ENCODE data around the gene COG5.
A peak's percentile ranks its signal among the peaks of the same experiment; 100 is the strongest.

The COG5 gene

DNA sequence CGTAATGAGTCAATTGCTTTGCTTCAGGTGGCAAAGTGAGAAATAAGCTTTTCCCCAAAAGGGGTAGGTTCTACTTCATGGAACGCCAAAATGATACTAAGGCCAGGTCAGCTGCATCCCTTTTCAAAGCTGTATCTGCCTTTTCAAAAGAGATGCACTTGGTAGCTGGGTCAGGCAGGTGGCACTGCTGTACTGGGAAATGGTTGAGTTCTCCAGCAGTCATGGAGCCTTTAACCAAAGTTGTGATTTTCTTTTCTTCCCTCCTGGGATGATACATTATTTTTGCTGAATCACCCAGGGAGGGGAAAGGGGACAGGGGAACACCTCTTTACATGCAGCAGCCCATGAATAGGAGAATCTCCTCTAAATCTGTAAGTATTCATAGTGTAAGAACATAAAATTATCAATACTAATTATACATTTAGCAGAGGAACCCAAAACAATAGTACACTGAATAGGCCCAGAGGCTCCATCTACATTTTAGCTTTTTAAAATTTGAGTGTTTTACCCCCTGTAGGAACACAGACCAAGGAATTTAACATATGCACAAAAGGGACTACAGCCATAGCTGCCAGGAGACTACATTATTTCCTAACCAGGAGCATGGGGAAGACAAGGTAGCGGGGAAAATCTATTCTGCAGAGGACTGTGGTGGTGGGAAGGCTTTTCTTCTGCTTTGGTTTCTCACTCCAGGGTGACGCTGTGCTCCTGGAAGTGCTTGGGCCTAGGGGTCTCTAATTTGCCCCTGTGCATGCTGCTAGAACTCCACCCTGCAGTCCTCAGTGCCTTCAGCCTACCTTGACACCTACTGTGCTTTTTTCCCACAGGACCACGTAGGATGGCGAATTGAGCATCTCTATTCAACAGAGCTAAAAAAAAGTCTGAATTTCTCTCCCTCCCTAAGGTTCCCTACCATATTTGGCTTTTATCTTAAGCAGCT is 100.3 kb downstream of the COG5 start:
- DNase-seq (ENCODE audit: low read depth in 2 of 2): no peak

DNA sequence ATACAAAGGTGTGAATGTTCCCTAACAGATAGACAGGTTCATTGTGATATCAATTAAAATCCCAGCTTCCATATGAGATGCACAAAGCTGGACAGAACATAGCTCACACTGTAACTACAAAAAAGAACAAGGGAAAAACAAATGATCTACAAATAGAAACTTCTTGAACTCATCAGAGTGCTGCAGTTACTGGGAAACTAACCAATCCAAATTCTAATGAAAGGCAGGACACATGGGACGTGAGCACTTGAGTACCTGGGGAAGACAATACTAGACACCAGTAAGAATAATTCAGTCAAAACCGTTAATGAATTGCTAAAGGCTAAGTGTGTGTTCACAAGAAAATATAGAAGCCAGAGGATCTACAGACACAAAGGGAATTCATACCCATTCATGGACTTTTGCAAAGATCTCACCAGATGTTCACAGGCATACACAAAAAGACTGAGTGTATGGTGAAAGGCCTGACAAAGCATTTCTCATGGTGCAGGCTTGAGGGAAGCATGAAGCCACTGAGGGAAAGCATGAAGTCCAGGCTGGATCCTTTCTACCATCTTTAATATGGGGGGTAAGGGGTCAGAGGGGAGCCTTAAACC is 101.7 kb downstream of the COG5 start:
- DNase-seq (ENCODE audit: low read depth in 2 of 2): no peak

DNA sequence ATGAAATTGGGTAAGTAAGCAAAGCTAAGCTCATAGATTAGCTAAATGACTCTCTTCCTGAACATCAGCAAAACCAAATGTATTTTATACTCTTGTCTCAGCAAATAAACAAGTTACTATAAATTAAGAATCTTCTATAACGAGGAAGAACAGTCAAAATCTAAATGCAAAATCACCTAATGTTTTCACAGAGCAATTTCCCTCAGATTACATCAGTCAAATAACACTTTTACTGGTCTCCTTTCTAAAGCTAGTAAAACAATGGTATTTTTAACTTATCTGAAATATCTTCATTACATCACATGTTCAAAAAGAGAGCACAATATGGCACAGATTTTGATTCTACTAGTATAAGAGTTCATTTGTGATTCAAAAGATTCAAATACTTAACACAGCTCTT is 110.3 kb downstream of the COG5 start:
- no peak for DNase-seq (ENCODE audit: low read depth in 2 of 2)

DNA sequence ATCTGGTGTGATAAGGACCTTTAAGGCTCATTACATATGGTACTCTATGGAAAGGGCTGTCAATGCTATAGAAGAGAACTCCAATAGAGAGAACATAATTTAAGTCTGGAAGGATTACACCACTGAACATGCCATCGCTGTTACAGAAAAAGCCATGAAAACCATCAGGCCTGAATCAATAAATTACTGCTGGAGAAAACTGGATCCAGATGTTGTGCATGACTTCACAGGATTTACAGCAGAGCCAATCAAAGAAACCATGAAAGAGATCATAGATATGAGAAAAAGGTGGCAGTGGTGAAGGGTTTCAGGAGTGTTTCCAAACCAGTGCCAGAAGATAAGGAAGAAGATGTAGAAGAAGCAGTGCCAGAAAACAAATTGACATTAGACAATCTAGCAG is 112.8 kb downstream of the COG5 start:
- DNase-seq (ENCODE audit: low read depth in 2 of 2): no peak

DNA sequence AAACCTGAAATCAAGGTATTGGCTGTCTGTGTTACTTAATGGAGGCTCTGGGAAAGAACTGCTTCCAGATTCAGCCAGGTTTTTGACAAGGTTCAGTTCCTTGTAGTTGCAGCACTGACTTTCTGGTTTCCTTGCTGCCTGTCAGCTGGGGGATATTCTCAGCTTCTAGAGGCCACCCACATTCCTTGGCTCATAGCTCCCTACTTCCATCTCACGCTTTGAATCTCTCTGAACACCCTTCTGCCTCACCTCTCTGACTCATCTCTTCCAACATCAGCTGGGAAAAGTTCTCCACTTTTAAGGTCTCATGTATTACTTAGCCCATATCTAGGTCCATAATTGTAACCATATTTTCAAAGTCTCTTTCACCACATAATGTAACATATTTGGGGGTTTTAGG is 116.7 kb downstream of the COG5 start:
- DNase-seq (ENCODE audit: low read depth in 2 of 2): no peak

DNA sequence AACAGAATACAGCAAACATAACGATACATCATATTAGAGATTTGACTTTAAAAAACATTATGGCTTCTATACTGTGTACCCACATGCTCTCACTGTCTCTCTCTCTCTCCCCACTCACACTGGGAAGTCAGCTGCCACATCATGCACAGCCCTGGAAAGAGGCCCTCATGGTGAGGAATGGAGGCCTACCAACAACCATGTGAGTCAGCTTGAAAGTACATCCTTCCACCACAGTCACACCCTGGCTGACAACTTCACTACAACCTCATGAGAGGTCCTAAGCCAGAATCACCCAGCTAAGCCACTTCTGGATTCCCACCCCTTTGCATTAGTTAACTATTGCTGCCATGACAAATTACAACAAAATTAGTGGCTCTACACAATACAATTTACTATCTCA is 117.2 kb downstream of the COG5 start:
- peak in 1 of 2 donors; percentile 7 for DNase-seq (ENCODE audit: low read depth in 2 of 2)

DNA sequence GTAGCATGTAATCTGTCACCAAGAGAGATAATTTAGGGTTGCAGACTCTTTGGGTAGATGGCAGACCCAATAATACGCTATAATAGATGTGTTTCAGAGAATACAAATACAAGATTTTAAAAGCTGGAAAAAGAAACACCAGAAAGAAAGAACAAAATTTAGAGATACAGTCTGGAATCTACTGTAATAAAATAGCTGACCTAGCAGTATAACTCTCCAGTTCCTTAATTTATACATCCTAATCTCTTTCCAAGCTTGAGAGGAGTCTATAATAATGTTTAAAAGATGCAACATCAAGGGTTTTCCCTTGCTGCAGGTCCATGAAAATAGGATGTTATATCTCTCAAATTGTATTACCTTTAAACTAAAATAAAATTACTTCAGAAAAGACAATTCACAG is 121.0 kb downstream of the COG5 start:
- no peak for DNase-seq (ENCODE audit: low read depth in 2 of 2)

DNA sequence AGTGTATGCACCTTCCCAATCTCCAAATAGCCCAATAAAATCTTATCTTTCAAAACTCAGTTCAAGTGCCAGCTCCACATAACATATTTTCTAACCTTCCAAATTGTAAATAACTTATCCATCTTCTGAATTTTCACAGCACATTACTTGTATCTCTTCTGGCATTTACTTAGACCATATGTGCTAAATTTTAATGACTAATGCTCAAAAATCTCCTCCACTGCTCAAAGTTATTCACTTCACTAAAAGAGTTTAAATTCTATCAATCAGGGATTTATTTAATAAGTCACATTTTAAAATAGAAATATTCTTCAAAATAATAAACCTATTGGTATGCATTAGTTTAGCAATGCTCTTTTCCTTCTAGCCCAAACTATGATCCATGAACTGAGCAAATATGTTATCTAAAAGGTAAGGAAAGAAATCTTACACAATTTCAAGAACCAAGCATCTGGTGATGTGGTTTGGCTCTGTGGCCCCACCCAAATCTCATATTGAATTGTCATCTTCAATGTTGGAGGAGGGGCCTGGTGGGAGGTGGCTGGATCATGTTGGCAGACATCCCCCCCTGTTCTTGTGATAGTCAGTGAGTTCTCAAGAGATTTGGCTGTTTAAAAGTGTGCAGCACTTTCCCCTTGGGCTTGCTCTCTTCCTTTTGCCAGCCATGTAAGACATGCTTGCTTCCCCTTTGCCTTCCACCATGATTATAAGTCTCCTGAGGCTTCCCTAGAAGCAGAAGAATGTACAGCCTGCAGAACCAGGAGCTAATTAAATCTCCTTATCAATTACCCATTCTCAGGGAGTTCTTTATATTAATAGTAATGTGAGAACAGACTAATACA is 121.9 kb downstream of the COG5 start:
- DNase-seq (ENCODE audit: low read depth in 2 of 2): no peak

DNA sequence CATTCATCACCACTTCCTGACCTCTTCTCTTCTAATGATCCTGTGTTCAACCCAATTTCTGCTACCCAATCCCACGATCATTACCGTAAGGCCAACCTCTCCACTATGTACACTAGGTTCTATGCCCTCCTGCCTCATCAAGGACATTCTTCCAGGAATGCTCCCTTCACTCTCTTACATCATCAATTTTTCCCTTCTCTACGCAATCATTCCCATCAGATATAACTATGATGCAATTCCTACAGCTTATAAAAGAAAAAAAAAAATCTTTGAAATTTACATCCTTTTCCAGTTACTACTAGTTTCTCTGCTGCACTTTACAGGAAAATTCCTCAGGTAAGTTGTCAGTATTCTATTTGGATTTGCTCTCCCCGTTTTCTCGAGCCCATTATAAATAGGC is 124.7 kb downstream of the COG5 start:
- DNase-seq (ENCODE audit: low read depth in 2 of 2): no peak

DNA sequence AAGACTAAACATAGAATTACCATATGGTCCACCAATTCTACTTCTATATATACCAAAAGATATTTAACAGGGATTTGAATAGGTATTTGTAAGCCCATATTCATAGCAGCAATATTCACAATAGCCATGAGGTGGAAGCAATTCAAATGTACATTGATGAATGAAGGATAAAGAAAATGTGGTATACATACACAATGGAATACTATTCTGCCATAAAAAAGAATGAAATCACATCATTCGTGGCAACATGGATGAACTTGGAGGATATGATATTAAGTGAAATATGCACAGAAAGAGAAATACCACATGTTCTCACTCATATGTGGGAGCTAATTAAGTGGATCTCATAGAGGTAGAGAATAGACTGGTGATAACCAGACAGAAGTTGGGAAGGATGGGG is 128.0 kb downstream of the COG5 start:
- no peak for DNase-seq (ENCODE audit: low read depth in 2 of 2)

DNA sequence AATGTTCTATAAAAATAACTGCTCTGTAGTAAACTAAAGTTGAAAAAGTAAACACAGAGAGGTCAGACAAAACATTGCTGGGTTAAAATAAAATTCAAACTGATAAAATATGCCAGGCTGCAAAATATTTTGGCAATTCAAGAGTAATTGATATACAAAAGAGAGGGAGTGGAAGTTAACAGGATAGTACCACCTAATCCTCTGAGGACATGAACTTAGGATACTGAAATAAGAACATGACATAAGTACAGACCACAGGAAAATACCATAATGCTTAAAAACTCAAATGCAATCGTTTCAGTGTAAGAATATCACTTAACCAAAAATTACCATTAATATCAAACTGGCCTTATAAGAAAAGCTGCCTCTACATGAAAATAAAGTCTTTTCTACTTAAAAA is 131.5 kb downstream of the COG5 start:
- DNase-seq (ENCODE audit: low read depth in 2 of 2): no peak

DNA sequence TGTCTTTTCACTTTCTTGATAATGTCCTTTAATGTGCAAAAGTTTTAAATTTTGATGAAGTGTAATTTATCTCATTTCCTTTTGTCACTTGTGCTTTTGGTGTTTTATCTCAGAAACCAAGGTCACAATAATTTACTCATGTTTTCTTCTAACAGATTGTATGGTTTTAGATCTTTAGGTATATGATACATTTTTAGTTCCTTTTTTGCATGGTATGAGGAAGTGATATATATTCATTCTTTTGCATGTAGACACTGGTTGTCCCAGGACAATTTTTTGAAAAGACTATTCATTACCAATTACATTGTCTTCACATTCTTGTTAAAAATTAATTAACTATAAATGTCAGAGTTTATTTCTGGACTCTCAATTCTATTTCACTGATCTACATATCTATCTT is 133.7 kb downstream of the COG5 start:
- no peak for DNase-seq (ENCODE audit: low read depth in 2 of 2)

DNA sequence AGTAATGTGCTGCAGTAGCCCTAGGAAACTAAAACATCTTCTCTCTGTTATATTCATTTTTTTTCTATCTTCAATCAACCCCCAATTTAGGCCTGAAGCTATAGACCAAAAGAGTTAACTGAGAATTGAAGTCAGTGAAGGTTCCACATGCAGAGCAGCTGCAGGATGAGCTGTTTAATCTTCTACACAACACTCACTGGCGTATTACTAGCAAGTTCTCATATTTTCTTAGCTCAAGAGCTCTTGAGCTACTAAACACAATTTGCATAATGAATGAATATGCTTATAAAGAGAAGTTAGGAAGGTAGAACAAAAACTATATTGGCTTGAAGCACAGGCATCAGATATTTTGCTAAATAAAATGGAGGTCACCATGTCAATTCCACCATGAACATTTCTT is 135.1 kb downstream of the COG5 start:
- DNase-seq (ENCODE audit: low read depth in 2 of 2): no peak

DNA sequence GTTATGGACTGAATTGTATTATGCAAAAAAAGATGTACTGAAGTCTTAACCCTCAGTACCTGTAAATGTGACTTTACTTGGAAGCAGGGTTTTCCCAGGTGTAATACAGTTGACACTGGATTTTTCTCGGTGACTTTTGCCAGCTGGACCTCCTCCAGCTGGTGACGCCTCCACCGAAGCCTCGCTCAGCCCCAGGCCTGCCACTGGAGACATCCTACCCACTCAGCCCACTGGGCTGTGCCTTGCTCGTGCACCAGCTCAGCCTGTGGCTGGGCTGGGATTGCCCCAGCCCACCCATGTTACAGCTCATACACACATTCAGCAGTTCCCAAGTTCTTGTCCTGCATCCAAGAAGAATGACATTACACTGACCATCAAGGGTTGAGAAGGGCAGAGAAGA is 136.3 kb downstream of the COG5 start:
- DNase-seq (ENCODE audit: low read depth in 2 of 2): no peak

DNA sequence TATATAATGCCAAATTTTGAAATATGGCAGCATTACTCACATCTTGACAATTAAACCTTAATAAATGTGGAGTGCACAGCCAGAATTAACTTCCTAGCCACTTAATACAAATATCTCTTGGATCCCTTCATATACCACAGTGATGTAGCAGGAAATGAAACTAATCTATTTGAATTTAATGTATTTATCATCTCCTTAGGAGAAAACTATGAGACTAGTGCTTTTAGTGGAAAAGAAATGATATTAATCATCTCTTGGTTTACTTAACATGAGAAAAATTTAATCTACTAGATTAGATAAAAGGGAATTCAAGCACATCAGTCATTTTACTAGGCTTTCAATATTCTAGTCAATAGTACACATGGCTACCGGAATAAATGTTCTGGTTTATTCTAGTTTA is 149.5 kb downstream of the COG5 start:
- no peak for DNase-seq (ENCODE audit: low read depth in 2 of 2)

DNA sequence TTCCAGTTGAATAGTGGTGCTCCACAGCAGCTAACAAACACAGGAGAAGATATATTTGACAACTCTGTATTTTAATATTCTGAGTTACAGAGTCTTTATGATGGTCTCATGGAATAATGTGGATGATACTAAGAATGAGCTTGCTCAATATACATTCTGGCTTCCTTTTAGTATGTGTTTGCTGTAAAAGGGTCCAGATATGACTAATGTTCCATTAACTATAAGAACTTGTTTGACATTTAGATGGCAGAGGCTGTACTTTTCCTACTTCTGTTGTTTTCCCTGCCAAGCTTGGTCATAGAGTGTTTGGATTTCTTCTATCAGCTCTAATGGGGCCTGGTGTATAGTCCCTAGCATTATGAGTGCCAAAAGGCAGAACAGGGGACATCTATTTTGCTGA is 155.4 kb downstream of the COG5 start:
- no peak for DNase-seq (ENCODE audit: low read depth in 2 of 2)

DNA sequence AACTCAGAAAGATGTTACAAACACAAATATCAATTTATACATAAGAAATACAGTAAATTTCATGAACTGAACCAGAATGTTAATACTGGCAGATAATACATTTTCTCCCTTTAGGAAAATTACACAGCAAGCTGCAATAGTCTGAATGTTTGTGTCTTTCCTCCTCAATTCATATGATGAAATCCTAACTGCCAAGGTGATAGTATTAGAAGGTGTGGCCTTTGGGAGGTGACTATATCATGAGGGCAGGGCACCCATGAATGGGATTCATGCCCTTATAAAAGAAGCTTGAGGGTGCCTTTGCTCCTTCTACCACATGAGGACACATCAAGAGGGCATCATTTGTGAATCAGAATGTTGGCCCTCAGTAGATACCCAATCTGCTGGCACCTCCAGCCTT is 158.2 kb downstream of the COG5 start:
- DNase-seq (ENCODE audit: low read depth in 2 of 2): no peak

DNA sequence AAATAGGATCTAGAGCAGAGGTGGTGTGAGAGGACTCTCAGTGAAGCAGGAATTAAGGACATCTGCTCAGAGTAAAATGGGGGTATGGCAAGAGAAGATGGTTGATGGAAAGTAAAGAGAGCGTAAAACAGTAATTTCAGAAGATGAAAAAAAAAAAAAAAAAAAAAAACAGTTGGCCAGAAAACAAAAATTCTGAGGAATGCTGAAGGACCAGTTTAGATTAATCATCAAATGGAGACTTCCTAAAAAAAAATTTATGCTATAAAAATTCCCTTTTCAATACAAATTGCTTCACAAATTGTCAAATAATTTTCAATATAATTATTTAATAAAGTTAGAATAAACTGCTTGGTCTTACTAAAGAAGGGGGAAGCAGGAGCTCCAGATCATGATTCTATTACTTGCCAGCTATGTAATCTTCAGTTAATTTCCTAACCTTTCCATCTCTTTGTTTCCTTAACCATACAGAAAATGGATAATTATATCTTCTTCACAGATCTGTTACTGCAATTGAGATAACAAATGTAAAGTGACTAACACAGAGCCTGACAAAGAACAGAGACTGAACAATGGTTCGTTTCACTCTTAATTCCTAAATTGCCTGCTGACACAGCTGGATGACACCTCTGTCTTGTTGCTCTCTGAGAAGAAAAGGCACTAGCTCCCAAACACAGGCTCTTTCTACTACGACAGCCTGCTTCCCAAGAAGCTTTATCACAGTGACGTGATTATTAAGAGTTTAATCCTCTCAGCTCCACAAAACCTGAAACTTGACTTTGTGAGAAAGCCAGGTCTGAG is 158.8 kb downstream of the COG5 start:
- DNase-seq (ENCODE audit: low read depth in 2 of 2): no peak

DNA sequence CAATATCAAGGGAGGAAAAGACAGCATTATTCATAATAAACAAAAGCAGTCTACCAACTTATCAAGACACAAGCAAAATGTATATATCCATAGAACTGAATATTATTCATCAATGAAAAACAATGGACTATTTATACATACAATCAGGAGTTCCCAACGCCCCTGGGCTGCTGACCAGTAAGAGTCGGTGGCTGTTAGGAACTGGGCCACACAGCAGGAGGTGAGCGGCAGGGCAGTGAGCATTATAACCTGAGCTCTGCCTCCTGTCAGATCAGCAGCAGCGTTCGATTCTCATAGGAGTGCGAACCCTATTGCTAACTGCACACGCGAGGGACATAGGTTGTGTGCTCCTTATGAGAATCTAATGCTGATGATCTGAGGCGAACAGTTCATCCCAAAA is 165.6 kb downstream of the COG5 start:
- no peak for DNase-seq (ENCODE audit: low read depth in 2 of 2)

DNA sequence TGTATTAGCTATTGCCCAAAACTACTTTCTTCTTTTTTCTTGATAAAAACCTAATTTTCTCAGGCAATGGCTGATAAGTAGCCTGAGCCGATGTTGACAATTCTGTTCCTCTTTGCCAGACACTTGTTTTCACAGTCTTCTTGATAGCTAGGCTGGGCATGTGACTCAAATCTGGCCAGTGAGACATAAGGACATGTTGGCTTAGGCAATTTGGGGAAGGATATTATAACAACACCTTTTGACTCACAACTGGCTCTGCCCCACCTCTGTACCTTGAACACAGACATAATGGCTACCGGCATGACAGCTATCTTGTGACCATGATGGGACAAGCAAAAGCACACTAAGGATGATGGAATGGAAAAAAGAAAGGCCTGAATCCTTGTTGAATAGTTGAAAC is 166.7 kb downstream of the COG5 start:
- DNase-seq (ENCODE audit: low read depth in 2 of 2): no peak

DNA sequence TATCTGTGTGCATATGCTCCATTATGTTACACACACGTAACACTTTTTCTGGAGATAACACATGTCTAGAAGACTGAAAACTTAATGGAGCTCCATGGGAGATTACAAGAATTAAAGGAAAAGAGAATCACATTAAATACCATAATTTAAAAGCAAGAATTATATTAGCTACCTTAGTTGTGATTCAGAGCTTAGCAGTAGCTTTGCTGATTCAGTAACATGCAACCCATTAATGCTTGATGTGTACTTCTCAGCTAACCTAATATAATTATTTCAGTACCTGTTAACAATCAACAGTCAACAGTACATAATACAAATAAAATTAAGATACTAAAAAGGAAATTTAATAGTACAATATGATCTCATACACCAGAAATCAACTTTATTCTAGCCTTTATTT is 167.6 kb downstream of the COG5 start:
- no peak for DNase-seq (ENCODE audit: low read depth in 2 of 2)

DNA sequence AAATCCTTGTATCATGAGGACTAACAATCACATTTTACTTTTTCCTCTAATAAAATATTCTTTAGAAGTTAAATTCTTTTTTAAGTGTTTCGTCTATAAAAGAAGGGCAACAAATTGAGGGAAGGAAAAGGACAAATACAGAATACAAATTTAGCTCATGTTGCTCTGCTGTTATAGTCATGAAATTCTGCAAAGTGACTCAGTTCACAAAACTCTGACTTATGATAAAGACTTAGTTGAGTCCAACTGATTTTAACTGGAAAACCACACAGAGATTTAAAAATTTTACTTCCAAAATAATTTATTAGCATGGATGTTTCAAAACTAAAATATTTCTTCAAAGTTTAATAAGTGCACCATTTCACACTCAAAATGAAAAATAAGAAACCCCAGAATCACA is 168.9 kb downstream of the COG5 start:
- no peak for DNase-seq (ENCODE audit: low read depth in 2 of 2)

Data from stimulated activated CD8-positive, alpha-beta memory T cell treated with anti-CD3 and anti-CD28 coated beads, Interleukin-15, amount 100 ng/mL, for 48 hours (primary cell).